GM18526 (cell line): ENCODE results near the gene OGFOD2.

ENCODE experiments used
- POLR2A ChIP-seq: IDR thresholded peaks from 3 replicates; pipeline ENCODE4 v1.6.1; 2011; ENCODE audit not compliant: insufficient read length; ENCODE audit errors: extremely low read depth

OGFOD2 gene

GRCh38 chr12:122947352-122947792, 27.7 kb upstream of the OGFOD2 start:
- TF ChIP-seq POLR2A: no peak

GRCh38 chr12:122948605-122949004, 26.4 kb upstream of the OGFOD2 start:
- TF ChIP-seq POLR2A: no peak

GRCh38 chr12:122949405-122949804, 25.6 kb upstream of the OGFOD2 start:
- no peak for TF ChIP-seq POLR2A

- no peak for TF ChIP-seq POLR2A
Measured at GRCh38 chr12:122949816-122950675, 25.0 kb upstream of the OGFOD2 start.

GRCh38 chr12:122951406-122951805, 23.6 kb upstream of the OGFOD2 start:
- no peak for TF ChIP-seq POLR2A

GRCh38 chr12:122951979-122952892, 22.8 kb upstream of the OGFOD2 start:
- no peak for TF ChIP-seq POLR2A

GRCh38 chr12:122955156-122955555, 19.9 kb upstream of the OGFOD2 start:
- TF ChIP-seq POLR2A: no peak

GRCh38 chr12:122956035-122956434, 19.0 kb upstream of the OGFOD2 start:
- TF ChIP-seq POLR2A: no peak

- no peak for TF ChIP-seq POLR2A
Measured at GRCh38 chr12:122958198-122958888, 16.7 kb upstream of the OGFOD2 start.

GRCh38 chr12:122959566-122960192, 15.4 kb upstream of the OGFOD2 start:
- TF ChIP-seq POLR2A: no peak

GRCh38 chr12:122960193-122960569, 14.9 kb upstream of the OGFOD2 start:
- no peak for TF ChIP-seq POLR2A

- no peak for TF ChIP-seq POLR2A
Measured at GRCh38 chr12:122961531-122962329, 13.3 kb upstream of the OGFOD2 start.

- no peak for TF ChIP-seq POLR2A
Measured at GRCh38 chr12:122963941-122964265, 11.1 kb upstream of the OGFOD2 start.
